GM12878 (cell line): Measurements from ENCODE around the gene AAGAB. TPM values are rescaled to one million over a fixed set of nuclear protein-coding genes. Genes with fewer than 3 reads are reported as not detected.

ENCODE experiments used
- polyA plus RNA-seq, 11 experiments: library from polyadenylated mRNA; depleted of rRNA in 4 of 11; unstranded in 6 of 11; stranded (reverse) in 5 of 11; fragments of >200 nt; fragmentation: Nextera tagmentation in 4 of 11; fragmentation: Illumina TruSeq in 1 of 11; extraction: Ambion mirVana in 4 of 11; extraction: Trizol in 1 of 11; gene quantifications; 1 replicate in 1 of 11; 2 replicates in 10 of 11; pipeline versions ENCODE4 v1.2.1 to v1.2.3, GENCODE V29; 2011 to 2016; ENCODE audit warnings: inconsistent platforms in 2 of 11, missing spikeins in 2 of 11, low read depth in 1 of 11
- total RNA-seq, 4 experiments: library from RNA; depleted of rRNA in 3 of 4; stranded (reverse); fragments of >200 nt in 3 of 4; fragmentation: Illumina TruSeq in 1 of 4; extraction: Trizol in 1 of 4; gene quantifications; 2 replicates each; pipeline versions ENCODE4 v1.2.1 to v1.2.3, GENCODE V29; 2013 to 2021

The AAGAB gene
- total and polyA plus RNA-seq, 10 of the 15 experiments (the other 5 are each of a cell fraction or from before 2014, with no cell fraction given) = 11.4 to 62.3 (median 38.0) TPM

Other genes starting within 250 kb of the AAGAB start
- 12.2 and 15.6 TPM in 2 replicates for gene SMAD3, start 189.1 kb downstream of the AAGAB start, total RNA-seq (2014; rRNA removed)
- gene SMAD3, start 189.1 kb downstream of the AAGAB start, total RNA-seq (2014; rRNA removed; fragmentation: Illumina TruSeq; extraction: Trizol) = 11.7 and 13.3 TPM in 2 replicates
- 39.9 and 40.0 TPM in 2 replicates for gene SMAD3, start 189.1 kb downstream of the AAGAB start, total RNA-seq (2021)
- 15.0 and 28.2 TPM in 2 replicates for gene SMAD3, start 189.1 kb downstream of the AAGAB start, polyA plus RNA-seq (2011; rRNA removed)
- 31.9 and 43.2 TPM in 2 replicates for gene SMAD3, start 189.1 kb downstream of the AAGAB start, polyA plus RNA-seq (2014; fragmentation: Illumina TruSeq; extraction: Trizol)
- 1 to 10 TPM; 5.6 to 6.6 TPM for gene SMAD3, start 189.1 kb downstream of the AAGAB start, polyA plus RNA-seq (2014; fragmentation: Nextera tagmentation; extraction: Ambion mirVana)
- gene SMAD3, start 189.1 kb downstream of the AAGAB start, polyA plus RNA-seq (2014; rRNA removed) = 22.4 and 27.7 TPM in 2 replicates
- 10 to 100 TPM in 1 of 2 experiments, 1 to 10 TPM in 1; 8.0 to 18.7 TPM for gene SMAD3, start 189.1 kb downstream of the AAGAB start, polyA plus RNA-seq (2016; fragmentation: Nextera tagmentation; extraction: Ambion mirVana)
- 1.2 TPM in 2 replicates for gene IQCH, start 125 bp upstream of the AAGAB start, total RNA-seq (2014; rRNA removed)
- gene IQCH, start 125 bp upstream of the AAGAB start, total RNA-seq (2014; rRNA removed; fragmentation: Illumina TruSeq; extraction: Trizol) = 0.94 and 1.2 TPM in 2 replicates
- gene IQCH, start 125 bp upstream of the AAGAB start, total RNA-seq (2021) = 0.41 and 0.96 TPM in 2 replicates
- gene IQCH, start 125 bp upstream of the AAGAB start, polyA plus RNA-seq (2011; rRNA removed) = 0.31 and 0.92 TPM in 2 replicates
- 0.48 and 1.2 TPM in 2 replicates for gene IQCH, start 125 bp upstream of the AAGAB start, polyA plus RNA-seq (2014; fragmentation: Illumina TruSeq; extraction: Trizol)
- gene IQCH, start 125 bp upstream of the AAGAB start, polyA plus RNA-seq (2014; fragmentation: Nextera tagmentation; extraction: Ambion mirVana) = 1 to 10 TPM in 1 of 2 experiments, under 1 TPM in 1; 0.58 to 1.3 TPM
- gene IQCH, start 125 bp upstream of the AAGAB start, polyA plus RNA-seq (2014; rRNA removed) = 0.29 and 0.99 TPM in 2 replicates
- 1 to 10 TPM; 1.0 to 1.2 TPM for gene IQCH, start 125 bp upstream of the AAGAB start, polyA plus RNA-seq (2016; fragmentation: Nextera tagmentation; extraction: Ambion mirVana)